Caco-2 (cell line): ENCODE measurements around the gene GABRR2. TPM values are rescaled to one million over a fixed set of nuclear protein-coding genes. Genes with fewer than 3 reads are reported as not detected.

Experiments used
- BruUV-seq: library from RNA; stranded (reverse); fragments of 400-500 nt; replicated peaks from 2 replicates; lab custom pipeline; 2021; lab: Mats Ljungman, UMichigan
- CTCF ChIA-PET: fragments of 300-600 bp; sonication (Branson Sonifier 250); formaldehyde crosslinking; loops from one replicate; lab custom pipeline; 2022; ENCODE audit warnings: antibody characterized with exemption; lab: Charles Lee
- POLR2A ChIA-PET: fragments of 300-600 bp; sonication (Branson Sonifier 250); formaldehyde crosslinking; loops from one replicate; lab custom pipeline; 2022; ENCODE audit warnings: antibody characterized with exemption; lab: Charles Lee
- DNase-seq, 2 experiments: peaks; one replicate each; pipeline versions ENCODE4 v3.0.0 to v3.0.0-alpha.2; 2020 to 2022
- H3K27me3 ChIP-seq: replicated peaks from 2 replicates; pipeline ENCODE4 v1.6.0; 2011; ENCODE audit warnings: low read length; ENCODE audit not compliant: control insufficient read depth, insufficient read depth
- H3K36me3 ChIP-seq: 2 replicates; pipeline ENCODE4 v1.5.1; 2011; ENCODE audit warnings: low read length; ENCODE audit not compliant: control insufficient read depth, insufficient read depth
- H3K4me1 ChIP-seq: fragments of 250-450 bp; sonication (Bioruptor Pico); 2 replicates; pipeline ENCODE4 v1.5.1; 2020; ENCODE audit warnings: mild to moderate bottlenecking
- H3K4me3 ChIP-seq: 2 replicates; pipeline ENCODE4 v1.5.1; 2011; ENCODE audit warnings: low read depth, mild to moderate bottlenecking, control low read depth, low read length
- H3K9me3 ChIP-seq: fragments of 250-450 bp; sonication (Bioruptor Pico); 2 replicates; pipeline ENCODE4 v1.5.1; 2020; ENCODE audit warnings: mild to moderate bottlenecking, moderate library complexity
- H3K27ac Mint-ChIP-seq: one replicate; pipeline ENCODE4 v1.8.0; 2022; ENCODE audit warnings: mixed read lengths; ENCODE audit not compliant: unreplicated experiment
- H3K27me3 Mint-ChIP-seq: one replicate; pipeline ENCODE4 v1.8.0; 2022; ENCODE audit warnings: mixed read lengths; ENCODE audit not compliant: insufficient read depth, unreplicated experiment
- H3K36me3 Mint-ChIP-seq: one replicate; pipeline ENCODE4 v1.8.0; 2022; ENCODE audit warnings: mild to moderate bottlenecking, mixed read lengths; ENCODE audit not compliant: insufficient read depth, unreplicated experiment
- H3K4me1 Mint-ChIP-seq: one replicate; pipeline ENCODE4 v1.8.0; 2022; ENCODE audit warnings: low read depth, mixed read lengths; ENCODE audit not compliant: unreplicated experiment
- H3K4me3 Mint-ChIP-seq: one replicate; pipeline ENCODE4 v1.8.0; 2022; ENCODE audit warnings: mild to moderate bottlenecking, moderate library complexity, mixed read lengths; ENCODE audit not compliant: unreplicated experiment
- H3K9me3 Mint-ChIP-seq: one replicate; pipeline ENCODE4 v1.8.0; 2022; ENCODE audit warnings: mixed read lengths; ENCODE audit not compliant: unreplicated experiment
- CTCF ChIP-seq, 2 experiments: fragments of 200-600 bp in 1 of 2; IDR thresholded peaks; 1 replicate in 1 of 2; 2 replicates in 1 of 2; pipeline versions ENCODE4 v1.5.1 to v1.8.0; 2011 to 2022; ENCODE audit warnings: antibody characterized with exemption in 1 of 2, control low read depth in 1 of 2, inconsistent platforms in 1 of 2, low read depth in 1 of 2, low read length in 1 of 2, mild to moderate bottlenecking in 1 of 2, moderate library complexity in 1 of 2; ENCODE audit not compliant: insufficient read depth in 1 of 2, severe bottlenecking in 1 of 2, unreplicated experiment in 1 of 2
- intact Hi-C: fragments of 100-400 bp; cut with micrococcal nuclease; formaldehyde crosslinking; loops from one replicate; pipeline ENCODE4 v1.10.0; 2022; ENCODE audit not compliant: unreplicated experiment
- total RNA-seq: library from RNA; stranded (reverse); gene quantifications from 2 replicates; pipeline ENCODE4 v1.2.3, GENCODE V29; 2022

GABRR2 gene
- total RNA-seq, 1 experiment from 2014 or later: 0.29 TPM

- Histone ChIP-seq H3K9me3 (no peaks in the 10 kb centered on the region), H3K27me3 (no peaks in the 10 kb centered on the region), H3K4me3 (no peak overlapping the region), H3K4me1 (no peaks in the 10 kb centered on the region), H3K36me3 (no peaks in the 10 kb centered on the region)
- Mint-ChIP-seq H3K4me1 (peaks cover 11% of the 10 kb centered on the region), H3K36me3 (peaks cover 6% of the 10 kb centered on the region), H3K9me3 (peaks cover 21% of the 10 kb centered on the region), H3K27me3 (no peaks in the 10 kb centered on the region), H3K4me3 (no peak overlapping the region), H3K27ac (no peak overlapping the region)
- intact Hi-C loops: no loop called here
- POLR2A ChIA-PET: no interaction called here
- DNase-seq: no peak
- no peak for TF ChIP-seq CTCF (IDR thresholded peaks at IDR 0.05; ENCODE audit: insufficient read depth in 1 of 2, low read depth in 1 of 2, low read length in 1 of 2, severe bottlenecking in 1 of 2, unreplicated experiment in 1 of 2)
- no TSS peak for BruUV-seq
- CTCF ChIA-PET: no interaction called here
These were observed 2.0 kb upstream of the GABRR2 start for GRCh38 chr6:89317067-89317466.

- no peaks in the 10 kb centered on the region for H3K27me3 Mint-ChIP-seq
- intact Hi-C loops: loop anchor here (5.0 kb wide), 1 partner anchor 38 kb away; the partner anchor contains the start of gene UBE2J1
- no peak overlapping the region for H3K4me3 Mint-ChIP-seq
- H3K9me3 Mint-ChIP-seq: peaks cover 11% of the 10 kb centered on the region
- no peak for DNase-seq
- H3K27ac Mint-ChIP-seq: no peak overlapping the region
- Histone ChIP-seq H3K9me3 (no peaks in the 10 kb centered on the region), H3K4me3 (no peak overlapping the region), H3K27me3 (no peaks in the 10 kb centered on the region), H3K4me1 (peaks cover 4% of the 10 kb centered on the region), H3K36me3 (no peaks in the 10 kb centered on the region)
- no TSS peak for BruUV-seq
- ChIA-PET POLR2A (no interaction called here), CTCF (no interaction called here)
- TF ChIP-seq CTCF (IDR thresholded peaks at IDR 0.05; ENCODE audit: insufficient read depth in 1 of 2, low read depth in 1 of 2, low read length in 1 of 2, severe bottlenecking in 1 of 2, unreplicated experiment in 1 of 2): no peak
- peaks cover 19% of the 10 kb centered on the region for H3K4me1 Mint-ChIP-seq
- H3K36me3 Mint-ChIP-seq: no peaks in the 10 kb centered on the region
These were observed 407 bp downstream of the GABRR2 start for GRCh38 chr6:89314692-89315091.

- Histone ChIP-seq H3K4me3 (no peak overlapping the region), H3K4me1 (peaks cover 4% of the 10 kb centered on the region), H3K9me3 (no peaks in the 10 kb centered on the region), H3K36me3 (no peaks in the 10 kb centered on the region), H3K27me3 (no peaks in the 10 kb centered on the region)
- CTCF ChIA-PET: no interaction called here
- BruUV-seq: no TSS peak
- H3K27me3 Mint-ChIP-seq: no peaks in the 10 kb centered on the region
- peaks cover 8% of the 10 kb centered on the region for H3K9me3 Mint-ChIP-seq
- peaks cover 19% of the 10 kb centered on the region for H3K4me1 Mint-ChIP-seq
- intact Hi-C loops: loop anchor here (5.0 kb wide), 1 partner anchor 39 kb away; the partner anchor contains the start of gene UBE2J1
- no peak for TF ChIP-seq CTCF (IDR thresholded peaks at IDR 0.05; ENCODE audit: insufficient read depth in 1 of 2, low read depth in 1 of 2, low read length in 1 of 2, severe bottlenecking in 1 of 2, unreplicated experiment in 1 of 2)
- no peaks in the 10 kb centered on the region for H3K36me3 Mint-ChIP-seq
- POLR2A ChIA-PET: no interaction called here
- DNase-seq: no peak
- H3K4me3 Mint-ChIP-seq: no peak overlapping the region
- no peak overlapping the region for H3K27ac Mint-ChIP-seq
These were observed 2.1 kb downstream of the GABRR2 start for GRCh38 chr6:89313006-89313405.
